ENCODE results near the gene MCC.

GRCh38 chr5:113039229-113039933, 448.9 kb downstream of the MCC start:
- TF ChIP-seq POLR2AphosphoS5 (IDR thresholded peaks at IDR 0.05; ENCODE audit: low read depth): no peak
- TF ChIP-seq, protein P1, sequence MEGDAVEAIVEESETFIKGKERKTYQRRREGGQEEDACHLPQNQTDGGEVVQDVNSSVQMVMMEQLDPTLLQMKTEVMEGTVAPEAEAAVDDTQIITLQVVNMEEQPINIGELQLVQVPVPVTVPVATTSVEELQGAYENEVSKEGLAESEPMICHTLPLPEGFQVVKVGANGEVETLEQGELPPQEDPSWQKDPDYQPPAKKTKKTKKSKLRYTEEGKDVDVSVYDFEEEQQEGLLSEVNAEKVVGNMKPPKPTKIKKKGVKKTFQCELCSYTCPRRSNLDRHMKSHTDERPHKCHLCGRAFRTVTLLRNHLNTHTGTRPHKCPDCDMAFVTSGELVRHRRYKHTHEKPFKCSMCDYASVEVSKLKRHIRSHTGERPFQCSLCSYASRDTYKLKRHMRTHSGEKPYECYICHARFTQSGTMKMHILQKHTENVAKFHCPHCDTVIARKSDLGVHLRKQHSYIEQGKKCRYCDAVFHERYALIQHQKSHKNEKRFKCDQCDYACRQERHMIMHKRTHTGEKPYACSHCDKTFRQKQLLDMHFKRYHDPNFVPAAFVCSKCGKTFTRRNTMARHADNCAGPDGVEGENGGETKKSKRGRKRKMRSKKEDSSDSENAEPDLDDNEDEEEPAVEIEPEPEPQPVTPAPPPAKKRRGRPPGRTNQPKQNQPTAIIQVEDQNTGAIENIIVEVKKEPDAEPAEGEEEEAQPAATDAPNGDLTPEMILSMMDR (IDR thresholded peaks at IDR 0.05; ENCODE audit: insufficient read depth, low read length): no peak
